SH-SY5Y (cell line): ENCODE results near the gene TXLNA.

ENCODE experiments used
- GATA2 ChIP-seq: IDR thresholded peaks from 2 replicates; pipeline ENCODE4 v1.6.1; 2011; ENCODE audit warnings: mild to moderate bottlenecking, low read depth, low read length
- GATA3 ChIP-seq: IDR thresholded peaks from 2 replicates; pipeline ENCODE4 v1.6.1; 2011; ENCODE audit warnings: low read depth, mild to moderate bottlenecking, low read length, moderate library complexity

TXLNA gene

GRCh38 chr1:32179443-32180185 is at the start of gene TXLNA:
Gene TXLNA (plus strand): TSS chr1:32179675. CDS start chr1:32180346, 671 bp downstream.
- TF ChIP-seq GATA2 (no peak), GATA3 (no peak)

DNA sequence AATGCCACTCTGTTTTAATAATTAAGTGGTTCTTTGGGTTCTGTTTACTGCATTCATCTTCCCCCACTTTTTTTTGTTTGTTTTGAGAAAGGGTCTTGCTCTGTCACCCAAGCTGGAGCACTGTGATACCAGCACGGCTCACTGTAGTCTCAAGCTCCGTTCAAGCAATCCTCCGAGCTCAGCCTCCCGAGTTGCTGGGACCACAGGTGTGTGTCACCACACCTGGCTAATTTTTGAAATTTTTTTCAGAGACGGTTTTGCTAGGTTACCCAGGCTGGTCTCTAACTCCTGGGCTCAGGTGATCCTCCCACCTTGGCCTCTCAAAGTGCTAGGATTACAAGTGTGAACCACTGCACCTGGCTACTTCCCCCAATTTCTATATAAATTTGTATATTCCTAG is 42.4 kb upstream of the TXLNA start:
- TF ChIP-seq GATA3 = no peak
- TF ChIP-seq GATA2 = no peak

GRCh38 chr1:32138965-32139364 is 40.5 kb upstream of the TXLNA start:
- TF ChIP-seq GATA2 (no peak), GATA3 (no peak)

- TF ChIP-seq GATA2 (no peak), GATA3 (no peak)
These were observed 36.8 kb upstream of the TXLNA start for GRCh38 chr1:32142446-32143301.

- no peak for TF ChIP-seq GATA3
- no peak for TF ChIP-seq GATA2
These were observed 35.4 kb upstream of the TXLNA start for GRCh38 chr1:32144033-32144432.

GRCh38 chr1:32150847-32151246 is 28.6 kb upstream of the TXLNA start:
- TF ChIP-seq GATA2 (no peak), GATA3 (no peak)

DNA sequence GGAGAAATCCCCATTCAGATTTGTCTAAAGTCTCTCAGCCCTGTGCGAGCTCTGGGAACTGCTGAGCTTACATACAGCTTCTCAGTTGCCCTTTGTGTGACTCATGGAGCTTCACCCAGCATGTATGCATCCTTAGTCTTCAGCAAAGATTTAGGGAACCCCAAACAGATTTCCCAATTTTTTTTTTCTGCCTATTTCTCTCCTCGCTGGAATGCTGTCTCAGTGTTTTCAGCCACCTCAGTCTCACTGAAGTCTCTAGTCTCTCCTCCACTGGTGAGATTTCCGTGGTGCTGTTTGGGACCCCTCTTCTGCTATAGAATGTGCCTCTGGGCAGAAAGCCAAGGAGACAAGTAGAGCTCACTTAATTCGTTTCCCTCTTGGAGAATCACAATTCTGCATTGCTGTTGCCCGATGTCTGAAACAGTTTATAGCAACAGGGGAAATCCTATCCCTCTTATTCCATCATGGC is 28.1 kb upstream of the TXLNA start:
- TF ChIP-seq GATA2 (no peak), GATA3 (no peak)

DNA sequence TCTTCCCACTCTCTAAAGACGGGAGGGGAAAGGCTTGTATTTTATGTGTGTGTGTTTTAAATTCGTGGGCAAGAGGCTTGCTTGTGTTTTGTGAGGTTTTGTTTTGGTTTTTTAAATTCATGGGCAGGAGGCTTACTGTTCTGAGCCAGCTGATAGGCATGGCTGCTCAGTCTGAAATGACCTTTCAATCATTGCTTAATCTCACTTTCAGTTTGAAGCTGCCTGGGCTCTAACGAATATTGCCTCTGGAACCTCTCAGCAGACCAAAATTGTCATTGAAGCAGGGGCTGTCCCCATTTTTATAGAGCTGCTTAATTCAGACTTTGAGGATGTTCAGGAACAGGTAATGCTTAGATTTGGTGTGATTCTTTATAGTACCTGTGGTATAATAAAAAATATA is 20.3 kb upstream of the TXLNA start:
- no peak for TF ChIP-seq GATA3
- no peak for TF ChIP-seq GATA2

GRCh38 chr1:32163405-32163804 is 16.1 kb upstream of the TXLNA start:
- TF ChIP-seq GATA2 = no peak
- no peak for TF ChIP-seq GATA3

DNA sequence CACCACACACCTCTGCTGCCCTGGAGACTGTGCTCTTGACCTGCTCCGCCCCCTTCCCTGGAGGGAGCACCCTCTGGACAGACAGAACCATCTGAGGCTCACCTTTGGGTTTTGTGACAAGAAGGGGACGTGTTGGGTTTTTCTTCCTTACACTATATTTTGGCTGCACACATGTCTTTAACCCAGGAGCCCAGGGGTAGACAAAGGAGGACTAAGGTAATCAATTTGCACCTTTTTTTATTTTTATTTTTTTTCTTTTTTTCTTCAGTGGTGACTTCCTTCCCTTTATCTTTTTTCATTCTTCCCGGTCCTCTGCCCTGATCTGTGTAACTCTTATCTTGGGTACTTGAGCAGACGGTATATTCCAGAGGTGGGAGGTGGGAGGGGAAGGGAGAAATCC is 8.5 kb upstream of the TXLNA start:
- TF ChIP-seq GATA2 (no peak), GATA3 (no peak)

- TF ChIP-seq GATA2 (no peak), GATA3 (no peak)
These were observed 6.7 kb upstream of the TXLNA start for GRCh38 chr1:32172621-32173245.

DNA sequence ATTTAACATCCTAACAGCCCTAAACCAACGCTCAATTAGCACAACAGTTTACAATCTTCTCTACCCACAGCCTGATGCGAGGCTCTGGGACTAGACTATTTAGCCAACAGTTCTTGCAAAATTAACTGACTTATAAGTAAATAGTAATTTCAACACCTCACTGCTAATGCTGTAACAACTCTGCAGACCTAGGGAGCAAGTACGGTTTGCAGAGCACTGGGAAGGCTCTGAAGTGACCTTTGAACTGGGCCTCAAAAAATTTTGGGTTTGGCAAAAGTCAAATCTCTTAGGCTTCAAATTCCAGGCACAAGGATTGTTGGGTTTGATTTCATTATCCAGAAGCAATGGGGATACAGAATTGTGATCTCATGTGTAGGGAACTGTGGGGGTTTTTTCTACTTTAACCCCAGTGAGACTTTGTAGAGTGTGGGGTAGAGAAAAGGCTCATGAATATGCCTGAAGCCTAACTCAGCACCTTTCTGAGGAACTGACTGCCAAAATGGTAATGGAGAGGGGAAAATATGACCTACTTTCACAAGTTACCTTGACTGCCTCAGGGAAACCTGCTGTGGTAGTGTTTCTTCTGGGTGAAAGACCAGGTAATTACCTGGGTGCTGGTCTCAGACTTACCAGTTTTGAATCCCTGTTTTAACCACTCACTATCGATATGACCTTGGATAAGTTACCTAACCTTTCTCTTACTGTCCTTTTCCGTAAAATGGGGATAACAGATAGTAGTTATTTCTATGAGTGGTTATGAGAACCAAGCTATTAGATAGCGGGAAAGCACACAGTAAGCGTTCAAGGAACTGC is 889 bp upstream of the TXLNA start:
- TF ChIP-seq GATA2 = no peak
- no peak for TF ChIP-seq GATA3

GRCh38 chr1:32179193-32179442 is 357 bp upstream of the TXLNA start:
- no peak for TF ChIP-seq GATA2
- TF ChIP-seq GATA3 = no peak
